H1 (cell line): ENCODE measurements around the gene PAEP. TPM values are rescaled to one million over a fixed set of nuclear protein-coding genes. Genes with fewer than 3 reads are reported as not detected.

Experiments used
- CTCF ChIA-PET: fragments of 300-600 bp; sonication (Branson Sonifier 250); formaldehyde crosslinking; loops from one replicate; lab custom pipeline; 2021; ENCODE audit not compliant: partially characterized antibody; lab: Charles Lee
- POLR2A ChIA-PET: fragments of 300-600 bp; sonication (Branson Sonifier 250); formaldehyde crosslinking; loops from one replicate; lab custom pipeline; 2021; ENCODE audit warnings: inconsistent platforms; ENCODE audit not compliant: partially characterized antibody; lab: Charles Lee
- DNase-seq, 2 experiments: peaks; one replicate each; pipeline versions ENCODE4 v3.0.0 to v3.0.0-alpha.2; 2010 to 2022; ENCODE audit warnings: low spot score in 2 of 2, low read depth in 1 of 2, mixed read lengths in 1 of 2
- FAIRE-seq: peaks from 2 replicates; lab custom pipeline; 2011; peaks lifted over from hg19 to GRCh38; lab: Jason Lieb, UNC
- H2AFZ ChIP-seq: 2 replicates; pipeline ENCODE4 v1.8.1; 2012; ENCODE audit warnings: low read length, inconsistent platforms
- H2AK5ac ChIP-seq: 2 replicates; pipeline ENCODE4 v1.6.1; 2013; ENCODE audit warnings: low read depth, low read length
- H2BK120ac ChIP-seq: replicated peaks from 2 replicates; pipeline ENCODE3; 2013; ENCODE audit warnings: low read depth, low read length, inconsistent platforms
- H2BK12ac ChIP-seq: 2 replicates; pipeline ENCODE4 v1.6.1; 2013; ENCODE audit warnings: low read depth, low read length
- H2BK15ac ChIP-seq: 2 replicates; pipeline ENCODE4 v1.6.1; 2013; ENCODE audit warnings: low read length
- H2BK20ac ChIP-seq: 2 replicates; pipeline ENCODE4 v1.6.1; 2013; ENCODE audit warnings: low read length
- H2BK5ac ChIP-seq: 2 replicates; pipeline ENCODE4 v1.6.1; 2013; ENCODE audit warnings: low read depth, low read length
- H3K14ac ChIP-seq: 2 replicates; pipeline ENCODE4 v1.6.1; 2013; ENCODE audit warnings: inconsistent platforms; ENCODE audit not compliant: insufficient read length
- H3K18ac ChIP-seq: 2 replicates; pipeline ENCODE4 v1.6.1; 2013; ENCODE audit warnings: low read length; ENCODE audit errors: extremely low read depth
- H3K23ac ChIP-seq: 2 replicates; pipeline ENCODE4 v1.6.1; 2013; ENCODE audit warnings: inconsistent platforms; ENCODE audit not compliant: insufficient read length
- H3K23me2 ChIP-seq: 2 replicates; pipeline ENCODE4 v1.6.1; 2013; ENCODE audit warnings: low read depth, low read length
- H3K27ac ChIP-seq: 2 replicates; pipeline ENCODE4 v1.6.1; 2011; ENCODE audit warnings: low read depth, low read length, inconsistent platforms
- H3K27me3 ChIP-seq, 4 experiments: replicated peaks in 1 of 4; 1 replicate in 1 of 4; 2 replicates in 3 of 4; pipeline versions ENCODE4 v1.6.1 to v1.8.1; 2011 to 2013; ENCODE audit warnings: low read length in 3 of 4, mild to moderate bottlenecking in 3 of 4, inconsistent platforms in 2 of 4, mixed read lengths in 2 of 4, moderate library complexity in 1 of 4; ENCODE audit not compliant: control insufficient read depth in 3 of 4, insufficient read depth in 3 of 4; ENCODE audit errors: extremely low read depth in 1 of 4
- H3K36me3 ChIP-seq, 4 experiments: 2 replicates each; pipeline versions ENCODE4 v1.6.1 to v1.8.1; 2011 to 2013; ENCODE audit warnings: mild to moderate bottlenecking in 4 of 4, low read length in 3 of 4, moderate library complexity in 2 of 4, control low read depth in 1 of 4, inconsistent platforms in 1 of 4; ENCODE audit not compliant: insufficient read depth in 4 of 4, control insufficient read depth in 2 of 4
- H3K4ac ChIP-seq: replicated peaks from 2 replicates; pipeline ENCODE3; 2013; ENCODE audit warnings: low read length, low read depth, mixed read lengths, inconsistent platforms; ENCODE audit not compliant: insufficient read length
- H3K4me1 ChIP-seq, 4 experiments: replicated peaks in 1 of 4; 1 replicate in 1 of 4; 2 replicates in 3 of 4; pipeline versions ENCODE4 v1.6.1 to v1.8.1; 2011 to 2013; ENCODE audit warnings: low read length in 3 of 4, inconsistent platforms in 2 of 4, mixed read lengths in 1 of 4; ENCODE audit not compliant: insufficient read depth in 4 of 4, control insufficient read depth in 3 of 4
- H3K4me2 ChIP-seq, 2 experiments: 2 replicates each; pipeline versions ENCODE4 v1.6.1 to v1.8.1; 2011 to 2013; ENCODE audit warnings: low read depth in 2 of 2, low read length in 2 of 2, control low read depth in 1 of 2, inconsistent platforms in 1 of 2, mild to moderate bottlenecking in 1 of 2; ENCODE audit not compliant: insufficient read depth in 1 of 2
- H3K4me3 ChIP-seq, 4 experiments: fragments of 200-600, 300-600 bp in 1 of 4; sonication (generic), shearing (Covaris generic), sonication (Bioruptor Twin) in 1 of 4; 2 replicates each; pipeline versions ENCODE4 v1.5.1 to v1.8.1; 2011 to 2016; ENCODE audit warnings: low read length in 4 of 4, low read depth in 3 of 4, control low read depth in 2 of 4, inconsistent platforms in 2 of 4, mild to moderate bottlenecking in 2 of 4, mixed read lengths in 1 of 4, moderate library complexity in 1 of 4; ENCODE audit not compliant: insufficient read depth in 2 of 4; ENCODE audit errors: extremely low read depth in 1 of 4
- H3K56ac ChIP-seq: replicated peaks from 2 replicates; pipeline ENCODE3; 2013; ENCODE audit warnings: low read depth, mild to moderate bottlenecking, mixed read lengths, low read length, inconsistent platforms; ENCODE audit not compliant: insufficient read length
- H3K79me1 ChIP-seq: 2 replicates; pipeline ENCODE4 v1.6.1; 2013; ENCODE audit warnings: low read depth, low read length, control low read depth
- H3K79me2 ChIP-seq, 2 experiments: 2 replicates each; pipeline versions ENCODE4 v1.6.1 to v1.8.1; 2012 to 2013; ENCODE audit warnings: low read length in 2 of 2, mild to moderate bottlenecking in 2 of 2, inconsistent platforms in 1 of 2; ENCODE audit not compliant: insufficient read depth in 2 of 2, control insufficient read depth in 1 of 2
- H3K9ac ChIP-seq, 4 experiments: replicated peaks in 1 of 4; 1 replicate in 1 of 4; 2 replicates in 3 of 4; pipeline versions ENCODE4 v1.6.1 to v1.8.1; 2011 to 2013; ENCODE audit warnings: low read depth in 3 of 4, low read length in 3 of 4, control low read depth in 2 of 4, mild to moderate bottlenecking in 2 of 4, moderate library complexity in 2 of 4, inconsistent platforms in 1 of 4; ENCODE audit errors: extremely low read depth in 1 of 4
- H3K9me3 ChIP-seq, 2 experiments: 2 replicates each; pipeline versions ENCODE4 v1.6.1 to v1.8.1; 2012 to 2013; ENCODE audit warnings: mild to moderate bottlenecking in 2 of 2, moderate library complexity in 2 of 2, control low read depth in 1 of 2, inconsistent platforms in 1 of 2, low read depth in 1 of 2, low read length in 1 of 2, mixed read lengths in 1 of 2; ENCODE audit not compliant: insufficient read depth in 2 of 2
- H4K20me1 ChIP-seq, 2 experiments: replicated peaks in 1 of 2; 2 replicates each; pipeline versions ENCODE3 to v1.8.1; 2011 to 2013; ENCODE audit warnings: inconsistent platforms in 2 of 2, low read length in 2 of 2, mild to moderate bottlenecking in 1 of 2; ENCODE audit not compliant: insufficient read depth in 2 of 2, control insufficient read depth in 1 of 2
- H4K5ac ChIP-seq: 2 replicates; pipeline ENCODE4 v1.6.1; 2013; ENCODE audit warnings: low read length, low read depth, mixed read lengths, inconsistent platforms; ENCODE audit not compliant: insufficient read length
- H4K8ac ChIP-seq: 2 replicates; pipeline ENCODE4 v1.8.0; 2013; ENCODE audit warnings: mild to moderate bottlenecking, moderate library complexity, low read length, inconsistent platforms; ENCODE audit not compliant: insufficient read depth; ENCODE audit errors: extremely low read depth
- H4K91ac ChIP-seq: replicated peaks from 2 replicates; pipeline ENCODE3; 2013; ENCODE audit warnings: low read length, mixed read lengths, inconsistent platforms; ENCODE audit not compliant: insufficient read length
- CHD1 ChIP-seq: IDR thresholded peaks from 2 replicates; pipeline ENCODE4 v1.6.1; 2012; ENCODE audit warnings: low read depth, low read length, improper control_type of control experiment
- CTCF ChIP-seq, 3 experiments: IDR thresholded peaks; 1 replicate in 2 of 3; 2 replicates in 1 of 3; pipeline versions ENCODE4 v1.5.1 to v1.6.1; 2011; ENCODE audit warnings: low read length in 3 of 3, mild to moderate bottlenecking in 3 of 3, inconsistent platforms in 2 of 3, low read depth in 1 of 3, moderate library complexity in 1 of 3; ENCODE audit not compliant: insufficient read depth in 1 of 3; ENCODE audit errors: control extremely low read depth in 1 of 3
- NANOG ChIP-seq: IDR thresholded peaks from 2 replicates; pipeline ENCODE4 v1.6.1; 2011; ENCODE audit warnings: low read length, low read depth, mild to moderate bottlenecking, inconsistent platforms; ENCODE audit not compliant: insufficient read depth, poor library complexity, severe bottlenecking
- SIX5 ChIP-seq: IDR thresholded peaks from 2 replicates; pipeline ENCODE4 v1.6.1; 2011; ENCODE audit warnings: mild to moderate bottlenecking, low read depth, low read length
- SP2 ChIP-seq: IDR thresholded peaks from 2 replicates; pipeline ENCODE4 v1.6.1; 2012; ENCODE audit warnings: mild to moderate bottlenecking, low read length, inconsistent platforms
- TAF7 ChIP-seq: optimal IDR thresholded peaks from 2 replicates; pipeline ENCODE3; 2011; ENCODE audit warnings: low read depth, mild to moderate bottlenecking, inconsistent platforms, low read length, moderate library complexity, borderline replicate concordance
- WGBS, 2 experiments: shearing (Covaris generic) in 1 of 2; methylation state at CpG; one replicate each; pipeline versions ENCODE4 v1.1.6 to v1.1.7; 2013 to 2015; ENCODE audit warnings: low lambda C conversion rate in 2 of 2, mixed read lengths in 2 of 2, inconsistent platforms in 1 of 2, low coverage in 1 of 2, missing lambda C conversion rate in 1 of 2; ENCODE audit not compliant: insufficient replicate concordance in 2 of 2, insufficient coverage in 1 of 2, insufficient read length in 1 of 2; ENCODE audit errors: extremely low coverage in 1 of 2, missing lambda C conversion rate in 1 of 2; 5-methylcytosine and 5-hydroxymethylcytosine counted together
- polyA plus RNA-seq, 7 experiments: library from polyadenylated mRNA; depleted of rRNA in 3 of 7; stranded (reverse) in 5 of 7; unstranded in 2 of 7; fragments of >200 nt in 5 of 7; fragments of 200-250 nt in 2 of 7; gene quantifications; 1 replicate in 5 of 7; 2 replicates in 1 of 7; 4 replicates in 1 of 7; pipeline versions ENCODE4 v1.2.1 to v1.2.3, GENCODE V29; 2011 to 2013; ENCODE audit warnings: missing spikeins in 2 of 7, mixed read lengths in 2 of 7
- total RNA-seq: library from RNA; stranded (reverse); fragmentation: NEBNext Ultra II Directional; extraction: Animal tissue kit (Norgen Biotek cat#: 25700); gene quantifications from 2 replicates; pipeline ENCODE4 v1.2.1, GENCODE V29; 2021
- TF ChIP-seq, protein P1 (sequence below): IDR thresholded peaks from 2 replicates; pipeline ENCODE4 v1.6.1; 2012; ENCODE audit warnings: low read length, inconsistent platforms

Gene PAEP
- total and polyA plus RNA-seq, 2 of the 8 experiments (the other 6 are each of a cell fraction or from before 2014, with no cell fraction given), result not detected

DNA sequence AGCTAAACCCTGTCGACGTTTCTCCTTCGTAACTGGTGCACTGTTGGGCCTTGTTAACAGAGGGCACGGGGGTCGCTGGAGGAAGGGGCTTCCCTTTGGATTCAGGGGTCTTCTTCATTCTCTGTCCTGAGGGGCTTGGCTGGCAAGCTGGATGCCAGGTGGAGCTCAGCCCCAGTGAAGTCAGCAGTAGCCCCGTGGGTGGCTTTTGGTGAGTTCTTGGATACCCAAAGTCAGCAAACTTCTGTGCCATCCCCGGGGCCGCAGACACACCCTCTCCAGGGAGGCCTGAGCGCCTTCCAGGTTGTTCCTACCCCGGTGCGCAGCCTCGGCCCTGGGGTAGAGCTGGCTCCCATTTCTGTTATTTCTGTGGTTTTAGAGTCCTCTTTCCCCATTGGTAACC lies 27.9 kb upstream of the PAEP start:
- H3K9me3 ChIP-seq, result no peaks in the 10 kb centered on the region
- no peak overlapping the region for H3K9ac ChIP-seq
- no peaks in the 10 kb centered on the region for H3K79me2 ChIP-seq
- no peak overlapping the region for H3K18ac ChIP-seq
- H3K4me1 ChIP-seq, result peaks cover 0 to 2% (median 0%) of the 10 kb centered on the region in 4 experiments; a peak in 1 of 7 replicates
- H3K4me2 ChIP-seq, result no peak overlapping the region
- H2BK12ac ChIP-seq, result no peak overlapping the region
- no peak overlapping the region for H4K5ac ChIP-seq
- ChIA-PET CTCF (interaction anchor here (0.5 to 2.9 kb wide), 3 partner anchors 10 to 28 kb away, joined by 3 to 8 read pairs (median 4); no protein-coding TSS in a partner anchor), POLR2A (interaction anchor here (1.4 kb wide), 1 partner anchor 29 kb away, joined by 4 read pairs; no protein-coding TSS in a partner anchor)
- H3K27me3 ChIP-seq, result no peaks in the 10 kb centered on the region
- H3K4ac ChIP-seq, result no peak overlapping the region
- no peaks in the 10 kb centered on the region for H3K36me3 ChIP-seq
- H3K56ac ChIP-seq, result no peak overlapping the region
- peak in 1 of 2 experiments; percentile 41 for DNase-seq
- H3K23me2 ChIP-seq, result no peaks in the 10 kb centered on the region
- WGBS, 2 experiments, result 87% methylated on average over 12 of the region's 12 CpGs; no CpG with 5 or more reads in 1 of the 2 experiments
- no peak overlapping the region for H2BK5ac ChIP-seq
- no peak overlapping the region for H2AK5ac ChIP-seq
- no peak overlapping the region for H2BK20ac ChIP-seq
- no peak overlapping the region for H2BK120ac ChIP-seq
- H3K14ac ChIP-seq, result no peak overlapping the region
- FAIRE-seq, result no peak
- no peak overlapping the region for H3K4me3 ChIP-seq
- H3K79me1 ChIP-seq, result no peaks in the 10 kb centered on the region
- no peak overlapping the region for H3K23ac ChIP-seq
- TF ChIP-seq CHD1, result no peak
- no peak for TF ChIP-seq SP2
- TF ChIP-seq CTCF (IDR thresholded peaks at IDR 0.05; ENCODE audit: control extremely low read depth in 1 of 3, insufficient read depth in 1 of 3, low read depth in 1 of 3, low read length in 3 of 3), result no peak
- no peak for TF ChIP-seq SIX5
- TF ChIP-seq, protein P1, sequence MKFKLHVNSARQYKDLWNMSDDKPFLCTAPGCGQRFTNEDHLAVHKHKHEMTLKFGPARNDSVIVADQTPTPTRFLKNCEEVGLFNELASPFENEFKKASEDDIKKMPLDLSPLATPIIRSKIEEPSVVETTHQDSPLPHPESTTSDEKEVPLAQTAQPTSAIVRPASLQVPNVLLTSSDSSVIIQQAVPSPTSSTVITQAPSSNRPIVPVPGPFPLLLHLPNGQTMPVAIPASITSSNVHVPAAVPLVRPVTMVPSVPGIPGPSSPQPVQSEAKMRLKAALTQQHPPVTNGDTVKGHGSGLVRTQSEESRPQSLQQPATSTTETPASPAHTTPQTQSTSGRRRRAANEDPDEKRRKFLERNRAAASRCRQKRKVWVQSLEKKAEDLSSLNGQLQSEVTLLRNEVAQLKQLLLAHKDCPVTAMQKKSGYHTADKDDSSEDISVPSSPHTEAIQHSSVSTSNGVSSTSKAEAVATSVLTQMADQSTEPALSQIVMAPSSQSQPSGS, result no peak
- no peak for TF ChIP-seq TAF7
- TF ChIP-seq NANOG, result no peak
- no peak overlapping the region for H2AFZ ChIP-seq
- no peak overlapping the region for H4K8ac ChIP-seq
- H4K91ac ChIP-seq, result no peak overlapping the region
- H2BK15ac ChIP-seq, result no peak overlapping the region
- no peaks in the 10 kb centered on the region for H4K20me1 ChIP-seq
- no peak overlapping the region for H3K27ac ChIP-seq
